Nucleus accumbens (tissue), 56 donors: ENCODE data around the gene LPP.

Experiments used
- DNase-seq, 56 donors: peaks; one replicate each; lab custom pipeline; 2025; lab: John Stamatoyannopoulos, UW

LPP gene

GRCh38 chr3:188294113-188294512 is 140.2 kb downstream of the LPP start:
- DNase-seq = no peak

- peak in 14 of 56 donors; percentile 5 to 57 (median 22) for DNase-seq
Measured at GRCh38 chr3:188294823-188295487, 141.0 kb downstream of the LPP start.

GRCh38 chr3:188295876-188296275 is 141.9 kb downstream of the LPP start:
- no peak for DNase-seq

DNA sequence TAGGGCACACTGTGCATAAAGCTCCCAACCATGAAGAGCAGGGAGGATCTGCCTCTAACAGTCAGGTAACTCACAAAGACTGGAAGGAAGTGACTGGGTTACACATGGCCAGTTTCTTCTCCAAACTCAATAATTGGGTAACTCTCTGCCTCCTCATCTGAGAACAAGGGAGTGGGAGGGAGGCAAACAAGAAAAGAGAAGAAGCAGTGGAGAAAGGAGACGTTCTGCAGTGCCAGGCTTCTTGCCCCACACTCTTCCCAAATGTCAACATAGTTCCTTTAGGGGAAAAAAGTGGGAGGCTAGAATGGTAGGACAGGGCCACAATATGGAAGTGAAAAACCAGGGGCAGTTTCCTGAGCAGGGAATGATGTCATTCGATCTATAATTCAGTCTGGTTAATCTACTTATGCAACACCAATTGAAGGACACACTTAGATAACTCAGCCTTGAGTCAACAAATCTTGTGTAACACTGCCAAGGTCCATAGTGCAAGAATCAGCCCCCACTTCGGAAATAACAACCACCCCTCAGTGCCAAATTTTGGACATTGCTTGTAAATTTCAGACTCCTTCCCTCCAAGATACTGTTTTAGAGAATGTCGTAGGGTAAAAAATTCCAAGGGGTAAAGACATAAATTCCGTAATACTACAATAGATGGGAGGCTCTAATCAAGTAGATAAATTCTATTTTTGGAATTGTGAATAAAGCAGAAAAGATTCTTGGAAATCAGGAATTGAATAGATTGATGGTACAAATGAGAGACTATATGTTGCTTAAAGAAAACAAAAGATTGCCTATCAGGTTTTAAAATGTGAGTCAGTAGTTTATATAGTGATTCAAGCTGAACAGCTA is 143.0 kb downstream of the LPP start:
- DNase-seq = no peak

DNA sequence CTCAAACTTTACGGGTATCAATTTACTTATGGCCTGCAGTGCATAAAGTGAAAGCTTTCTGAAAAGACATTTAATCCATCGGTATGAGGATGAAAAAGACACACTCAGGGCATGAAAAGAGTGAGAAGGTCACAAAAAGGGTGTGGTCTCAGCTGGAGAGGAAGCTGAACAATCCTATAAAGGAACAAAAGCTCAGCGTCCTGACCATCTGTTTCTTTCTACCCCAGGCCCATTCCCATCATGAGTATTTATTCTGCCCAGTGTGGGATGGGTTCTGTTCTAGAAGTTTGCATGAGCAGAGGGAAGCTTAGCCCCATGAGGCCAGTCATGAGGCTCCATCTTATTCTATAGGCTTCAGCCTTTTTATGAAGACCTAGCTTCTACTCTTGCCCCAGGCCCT is 144.6 kb downstream of the LPP start:
- no peak for DNase-seq

- no peak for DNase-seq
Measured at GRCh38 chr3:188299068-188299467, 145.1 kb downstream of the LPP start.

DNA sequence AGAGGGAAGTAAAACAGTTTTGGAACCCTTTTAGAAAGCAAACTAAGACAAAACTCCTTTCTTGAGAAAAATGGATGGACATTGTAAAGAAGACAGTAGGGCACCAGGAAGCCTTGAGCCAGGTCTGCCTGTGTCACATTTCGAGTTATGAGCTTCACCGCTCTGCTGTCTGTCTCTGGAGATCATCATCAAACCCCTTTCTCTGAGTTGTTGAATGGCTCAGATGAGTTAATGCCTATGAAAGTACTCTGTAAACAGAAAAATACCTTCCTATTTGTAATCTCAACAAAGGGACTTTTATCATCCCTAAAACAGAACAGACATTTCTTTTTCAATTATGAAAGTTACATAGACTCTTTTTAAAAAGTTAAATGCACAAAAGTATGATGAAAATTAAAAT is 145.8 kb downstream of the LPP start:
- DNase-seq = no peak

- no peak for DNase-seq
Measured at GRCh38 chr3:188301147-188301546, 147.2 kb downstream of the LPP start.

DNA sequence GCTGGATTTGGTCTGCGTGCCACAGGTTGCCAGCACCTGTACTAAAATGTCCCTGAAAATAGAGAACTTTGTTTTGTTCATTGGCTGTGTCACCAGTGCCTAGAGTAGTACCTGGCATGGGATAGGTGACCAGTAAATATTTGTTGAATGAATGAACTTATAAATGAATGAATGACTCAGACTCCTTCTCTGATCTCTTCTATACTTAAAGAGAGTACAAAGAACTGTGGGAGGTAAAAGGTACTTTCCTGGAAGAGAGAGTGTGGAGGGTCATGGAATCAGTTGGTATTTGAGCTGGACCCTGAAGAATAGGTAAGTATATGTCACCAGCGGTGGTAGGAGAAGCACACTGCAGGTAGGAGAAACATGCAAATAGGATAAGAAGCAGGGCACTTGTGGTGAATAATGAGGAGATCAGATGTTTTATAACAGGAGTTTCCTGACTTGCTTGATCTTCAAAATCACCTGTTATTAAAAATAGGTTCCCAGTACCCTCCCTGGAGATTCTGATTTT is 149.4 kb downstream of the LPP start:
- no peak for DNase-seq

- DNase-seq = no peak
Measured at GRCh38 chr3:188303823-188304222, 149.9 kb downstream of the LPP start.

DNA sequence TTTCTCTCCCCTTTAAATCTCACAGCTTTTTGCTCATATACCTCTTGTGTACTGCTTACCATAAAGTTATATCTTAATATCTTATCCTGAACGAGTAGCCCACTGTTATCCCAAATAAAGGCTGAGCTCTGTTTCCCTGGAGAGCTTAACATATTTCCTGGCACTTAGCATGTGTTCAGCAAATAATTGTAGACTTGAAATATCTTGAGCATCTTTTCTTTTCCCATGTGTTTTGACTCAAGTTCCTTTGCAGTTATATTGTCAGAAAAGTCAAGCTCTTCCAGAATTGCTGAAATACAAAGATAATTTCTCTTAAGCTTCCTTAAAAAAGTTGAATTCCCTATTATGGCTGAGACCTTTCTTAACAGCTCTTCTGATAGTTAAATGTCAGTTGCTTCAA is 150.5 kb downstream of the LPP start:
- no peak for DNase-seq

DNA sequence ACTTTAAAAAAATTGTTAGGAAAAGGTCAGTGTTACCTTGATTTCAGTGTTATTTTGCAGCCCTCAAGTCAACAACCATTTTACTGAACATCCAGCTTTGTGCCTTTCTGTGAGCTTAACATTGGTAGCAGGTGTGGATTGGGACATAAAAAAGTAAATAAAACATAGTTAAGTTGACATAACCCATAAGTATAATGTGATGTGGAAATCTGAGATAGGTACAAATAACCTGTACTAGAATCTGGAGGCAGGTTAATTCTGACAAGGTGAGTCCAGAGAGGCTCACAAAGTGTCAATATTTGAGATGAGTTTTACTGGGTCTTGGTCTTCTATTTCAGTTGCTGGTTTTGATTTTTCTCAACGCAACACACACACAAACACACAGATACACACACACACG is 151.3 kb downstream of the LPP start:
- no peak for DNase-seq

DNA sequence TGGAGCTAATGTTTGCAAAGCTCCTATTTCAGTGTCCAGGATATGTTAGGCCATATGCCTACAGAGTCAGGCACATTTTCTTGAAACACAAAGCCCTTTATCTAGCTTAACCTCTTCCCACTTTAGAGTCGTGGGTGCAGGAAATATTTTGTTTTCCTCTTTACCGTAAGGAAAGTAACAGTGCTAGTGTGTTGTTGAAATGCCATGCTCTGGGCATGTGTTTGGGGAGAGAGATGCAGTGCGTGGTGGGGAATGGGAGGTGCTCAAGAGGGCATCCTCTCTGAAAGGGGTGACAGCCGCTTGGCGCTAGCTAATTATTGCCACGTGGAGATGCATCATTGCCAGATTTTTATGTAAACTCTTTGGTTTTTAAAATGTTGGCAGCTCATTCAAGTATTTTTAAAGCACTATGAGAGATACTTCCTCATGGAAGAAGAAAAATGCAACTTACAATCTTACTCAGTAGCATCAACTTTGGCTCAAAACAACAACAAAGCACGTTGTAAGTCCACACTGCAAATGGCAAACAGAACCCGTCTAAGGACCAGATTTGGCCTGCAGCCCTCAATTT is 152.6 kb downstream of the LPP start:
- no peak for DNase-seq

DNA sequence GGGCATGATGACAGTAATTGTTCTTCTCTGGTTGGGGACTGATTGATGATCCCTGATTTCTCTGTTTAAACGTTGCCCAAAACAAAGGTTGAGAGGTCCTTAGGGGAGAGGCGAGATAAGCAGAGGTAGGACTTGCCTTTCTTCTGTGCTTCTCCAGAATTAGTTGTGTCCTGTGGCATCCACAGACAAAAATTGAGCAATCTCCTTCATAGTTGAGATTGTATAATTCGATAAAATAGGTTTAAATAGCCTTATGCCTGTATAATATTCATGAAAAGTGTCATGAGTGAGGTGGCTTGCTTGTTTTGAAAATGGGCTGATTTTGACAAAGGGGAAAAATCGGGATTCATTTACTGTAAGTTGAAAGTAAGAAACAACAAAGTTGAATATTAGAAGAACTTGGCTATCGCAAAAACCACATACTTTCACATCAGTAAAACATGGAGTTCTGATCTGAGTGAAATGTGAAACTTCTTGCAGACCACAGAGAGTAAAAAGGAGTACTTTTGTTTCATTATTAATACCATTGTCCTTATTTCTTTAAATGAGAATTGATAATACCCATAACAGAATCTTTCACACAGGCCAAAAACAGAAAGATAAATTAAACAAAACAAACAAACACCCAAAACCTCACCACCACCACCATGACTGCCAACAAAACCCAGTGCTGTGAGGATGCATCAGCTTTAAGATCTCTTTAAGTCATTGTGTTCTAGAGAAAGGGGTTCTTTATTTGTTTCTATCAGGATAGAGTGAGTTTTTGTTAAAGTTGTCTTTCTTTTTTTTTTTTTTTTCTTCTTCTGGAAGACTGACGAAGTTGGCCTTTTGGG is 155.7 kb downstream of the LPP start:
- no peak for DNase-seq

DNA sequence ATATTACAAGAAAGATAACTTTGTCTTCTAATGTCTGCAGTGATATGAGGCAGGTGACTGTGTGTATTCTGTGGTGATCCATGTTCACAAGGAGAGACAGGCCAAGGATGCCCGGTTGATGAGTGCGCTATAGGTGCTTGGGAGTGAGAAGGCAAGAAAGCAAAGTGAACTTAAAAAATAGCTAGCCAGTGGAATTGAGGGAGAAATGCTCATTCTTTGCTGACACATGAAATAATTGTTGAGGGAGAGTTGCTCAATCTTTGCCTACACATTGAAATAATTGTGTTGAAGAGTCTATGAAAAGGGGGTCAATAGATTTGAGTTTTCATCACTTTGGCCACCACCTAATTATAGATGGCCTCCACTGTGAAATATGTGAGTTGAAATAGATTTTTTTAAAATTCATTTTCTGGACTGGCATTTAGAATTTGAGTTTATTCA is 156.3 kb downstream of the LPP start:
- DNase-seq = no peak

DNA sequence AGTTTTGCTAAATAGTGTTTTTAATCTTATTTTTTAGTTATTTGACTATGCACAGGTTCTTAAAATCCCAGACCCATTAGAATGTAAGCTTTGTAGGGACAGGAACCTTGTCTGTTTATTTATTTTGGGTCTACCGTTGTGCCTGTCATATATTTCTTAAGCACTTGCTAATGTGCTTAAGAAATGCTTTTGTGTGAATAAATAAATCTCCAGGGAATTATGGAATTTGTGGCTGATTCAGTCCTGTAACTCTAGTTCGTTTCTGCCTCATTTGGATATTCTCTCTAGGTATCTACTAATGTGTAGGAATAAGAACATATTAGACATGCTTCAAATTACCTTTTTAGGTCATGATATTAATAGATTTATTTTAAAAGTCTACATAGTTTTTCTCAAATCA is 161.6 kb downstream of the LPP start:
- no peak for DNase-seq

DNA sequence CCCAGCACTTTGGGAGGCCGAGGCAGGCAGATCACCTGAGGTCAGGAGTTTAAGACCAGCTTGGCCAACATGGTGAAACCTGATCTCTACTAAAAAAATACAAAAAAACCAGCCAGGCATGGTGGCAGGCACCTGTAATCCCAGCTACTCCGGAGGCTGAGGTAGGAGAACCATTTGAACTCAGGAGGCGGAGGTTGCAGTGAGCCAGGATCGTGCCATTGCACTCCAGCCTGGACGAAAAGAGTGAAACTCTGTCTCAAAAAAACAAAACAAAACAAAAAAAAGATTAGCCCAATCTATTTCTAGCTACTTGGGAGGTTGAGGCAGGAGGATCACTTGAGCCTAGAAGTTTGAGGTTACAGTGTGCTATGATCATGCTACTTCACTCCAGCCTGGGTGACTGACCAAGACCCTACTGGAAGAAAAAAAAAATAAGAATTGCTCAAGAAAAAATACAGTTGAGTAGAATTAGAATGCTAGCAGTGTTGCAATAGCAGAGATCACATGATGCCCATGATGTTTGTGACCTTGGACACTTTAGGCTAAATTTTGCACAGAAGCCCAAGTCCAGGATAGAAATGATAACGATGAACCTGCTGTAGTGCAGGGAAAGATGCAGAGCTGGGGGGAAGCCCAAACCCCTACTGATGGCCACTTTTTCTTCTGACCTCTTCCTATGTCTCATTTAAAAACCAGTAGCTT is 162.2 kb downstream of the LPP start:
- no peak for DNase-seq

- no peak for DNase-seq
Measured at GRCh38 chr3:188316723-188317070, 162.7 kb downstream of the LPP start.

DNA sequence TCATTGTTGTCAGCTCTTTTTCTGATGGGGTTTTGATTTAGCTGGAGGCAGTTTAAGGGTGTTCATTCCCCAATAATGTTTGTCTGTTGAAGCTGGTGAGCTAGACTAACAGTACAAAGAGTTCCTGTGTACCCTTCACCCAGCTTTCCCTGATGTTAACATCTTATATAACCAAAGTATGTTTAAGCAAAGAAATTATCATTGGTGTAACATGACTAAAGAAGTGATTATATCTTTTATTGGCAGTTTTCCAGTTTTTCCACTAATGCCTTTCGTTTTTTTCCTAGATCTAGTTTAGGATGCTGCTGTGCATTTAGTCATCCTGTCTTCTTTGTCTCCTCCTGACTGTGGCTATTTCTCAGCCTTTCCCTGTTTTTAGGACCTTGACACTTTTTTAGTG is 165.6 kb downstream of the LPP start:
- DNase-seq = no peak

- DNase-seq = no peak
Measured at GRCh38 chr3:188320757-188321156, 166.8 kb downstream of the LPP start.
